ENCODE data around the gene TMX1.

TMX1 gene

DNA sequence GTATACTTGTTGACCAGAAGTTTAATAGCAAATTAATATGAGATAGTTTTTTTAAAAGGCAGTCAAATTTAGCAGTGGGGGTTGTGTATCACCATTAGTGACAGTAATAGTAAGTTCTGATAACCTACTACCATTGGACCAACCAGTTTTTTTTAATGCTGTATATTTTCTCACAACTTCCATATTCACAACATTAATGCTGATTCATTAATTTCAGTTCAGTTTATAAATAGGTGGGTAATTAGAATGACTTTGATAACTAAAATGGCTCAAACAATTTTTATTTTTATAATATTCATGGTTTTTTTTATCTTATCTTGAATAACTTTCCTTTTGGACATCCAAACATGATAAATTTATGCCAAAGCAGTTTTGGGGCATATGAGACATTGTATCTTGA is 13.8 kb downstream of the TMX1 start:
- TF ChIP-seq, protein P1, sequence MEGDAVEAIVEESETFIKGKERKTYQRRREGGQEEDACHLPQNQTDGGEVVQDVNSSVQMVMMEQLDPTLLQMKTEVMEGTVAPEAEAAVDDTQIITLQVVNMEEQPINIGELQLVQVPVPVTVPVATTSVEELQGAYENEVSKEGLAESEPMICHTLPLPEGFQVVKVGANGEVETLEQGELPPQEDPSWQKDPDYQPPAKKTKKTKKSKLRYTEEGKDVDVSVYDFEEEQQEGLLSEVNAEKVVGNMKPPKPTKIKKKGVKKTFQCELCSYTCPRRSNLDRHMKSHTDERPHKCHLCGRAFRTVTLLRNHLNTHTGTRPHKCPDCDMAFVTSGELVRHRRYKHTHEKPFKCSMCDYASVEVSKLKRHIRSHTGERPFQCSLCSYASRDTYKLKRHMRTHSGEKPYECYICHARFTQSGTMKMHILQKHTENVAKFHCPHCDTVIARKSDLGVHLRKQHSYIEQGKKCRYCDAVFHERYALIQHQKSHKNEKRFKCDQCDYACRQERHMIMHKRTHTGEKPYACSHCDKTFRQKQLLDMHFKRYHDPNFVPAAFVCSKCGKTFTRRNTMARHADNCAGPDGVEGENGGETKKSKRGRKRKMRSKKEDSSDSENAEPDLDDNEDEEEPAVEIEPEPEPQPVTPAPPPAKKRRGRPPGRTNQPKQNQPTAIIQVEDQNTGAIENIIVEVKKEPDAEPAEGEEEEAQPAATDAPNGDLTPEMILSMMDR (IDR thresholded peaks at IDR 0.05; ENCODE audit: low read length, missing control alignments) = no peak
- DNase-seq (ENCODE audit: low read depth) = no peak

DNA sequence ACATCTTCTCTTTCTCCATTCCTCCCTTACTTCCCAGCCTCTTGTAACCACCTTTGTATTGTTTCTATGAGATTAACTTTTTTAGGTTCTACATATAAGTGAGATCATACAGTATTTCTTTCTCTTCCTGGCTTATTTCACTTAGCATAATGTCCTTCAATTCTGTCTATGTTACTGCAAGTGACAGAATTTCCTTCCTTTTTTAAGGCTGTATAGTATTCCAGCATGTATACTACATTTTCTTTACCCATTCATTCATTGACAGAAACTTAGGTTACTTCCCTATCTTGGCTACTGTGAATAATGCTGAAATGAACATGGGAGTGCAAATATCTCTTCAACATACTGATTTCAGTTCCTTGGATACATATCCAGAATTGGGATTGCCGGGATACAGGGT is 18.2 kb downstream of the TMX1 start:
- H3K4me3 ChIP-seq (replicated peaks; ENCODE audit: low read depth, low read length) = no peak overlapping the region
- TF ChIP-seq, protein P1 (IDR thresholded peaks at IDR 0.05; ENCODE audit: low read length, missing control alignments) = no peak
- DNase-seq (ENCODE audit: low read depth) = no peak

More for the DNA sequence above, 13.8 kb downstream of the TMX1 start:
- no peak overlapping the region for H3K4me3 ChIP-seq (replicated peaks; ENCODE audit: low read depth, low read length)

DNA sequence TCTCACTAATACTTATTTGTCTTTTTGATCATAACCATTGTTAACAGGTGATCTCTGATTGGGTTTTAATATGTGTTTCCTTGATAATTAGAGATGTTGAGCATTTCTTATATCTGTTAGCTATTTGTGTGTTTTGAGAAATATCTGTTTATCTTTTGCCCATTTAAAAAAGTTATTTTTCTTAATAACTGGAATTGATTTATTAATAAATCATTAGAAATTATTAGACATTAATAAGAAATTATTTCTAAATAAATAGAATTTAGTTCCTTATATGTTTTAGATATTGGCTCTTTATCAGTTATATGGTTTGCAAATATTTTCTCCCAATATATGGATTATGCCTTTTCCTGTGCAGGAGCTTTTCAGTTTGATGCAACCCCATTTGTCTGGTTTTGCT is 18.7 kb downstream of the TMX1 start:
- DNase-seq (ENCODE audit: low read depth) = no peak
- H3K4me3 ChIP-seq (replicated peaks; ENCODE audit: low read depth, low read length) = no peak overlapping the region
- TF ChIP-seq, protein P1 (IDR thresholded peaks at IDR 0.05; ENCODE audit: low read length, missing control alignments) = no peak

DNA sequence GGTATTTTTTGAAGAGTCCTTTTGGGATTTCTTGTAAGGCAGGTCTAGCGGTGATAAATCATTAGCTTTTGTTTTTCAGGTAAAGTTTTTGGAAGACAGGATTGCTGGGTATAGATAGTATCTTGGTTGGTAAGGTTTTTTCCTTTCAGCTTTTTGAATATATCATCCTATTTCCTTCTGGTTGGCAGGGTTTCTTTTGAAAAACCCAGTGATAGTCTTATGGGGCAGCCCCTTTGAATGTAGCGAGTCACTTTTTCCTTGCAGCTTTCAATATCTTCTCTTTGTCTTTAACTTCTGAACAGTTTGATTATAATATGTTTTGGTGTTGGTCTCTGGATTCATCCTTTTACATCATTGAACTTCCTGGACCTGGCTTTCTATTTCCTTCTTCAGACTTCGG is 20.2 kb downstream of the TMX1 start:
- no peak overlapping the region for H3K4me3 ChIP-seq (replicated peaks; ENCODE audit: low read depth, low read length)
- TF ChIP-seq, protein P1 (IDR thresholded peaks at IDR 0.05; ENCODE audit: low read length, missing control alignments) = no peak
- no peak for DNase-seq (ENCODE audit: low read depth)

DNA sequence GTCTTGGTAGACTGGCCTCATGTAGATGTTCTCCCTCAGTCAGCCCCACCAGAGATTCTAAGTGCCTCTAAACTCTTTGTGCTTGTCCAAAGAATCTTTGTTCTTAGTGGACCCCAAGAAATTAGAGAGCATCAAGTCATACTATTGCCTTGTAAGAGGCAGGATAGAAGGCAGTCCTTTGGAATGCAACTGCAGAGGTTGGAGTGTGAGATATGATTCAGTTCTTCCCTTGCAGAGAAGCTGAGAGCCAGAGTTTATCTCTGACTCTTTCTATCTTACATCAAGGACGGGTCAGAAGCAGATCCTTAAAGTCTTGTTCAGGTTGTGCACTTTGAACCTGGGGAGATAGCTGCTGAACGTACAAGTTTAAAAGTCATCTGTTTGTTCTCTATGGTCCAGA is 21.1 kb downstream of the TMX1 start:
- no peak for DNase-seq (ENCODE audit: low read depth)
- TF ChIP-seq, protein P1 (IDR thresholded peaks at IDR 0.05; ENCODE audit: low read length, missing control alignments) = no peak
- H3K4me3 ChIP-seq (replicated peaks; ENCODE audit: low read depth, low read length) = no peak overlapping the region

DNA sequence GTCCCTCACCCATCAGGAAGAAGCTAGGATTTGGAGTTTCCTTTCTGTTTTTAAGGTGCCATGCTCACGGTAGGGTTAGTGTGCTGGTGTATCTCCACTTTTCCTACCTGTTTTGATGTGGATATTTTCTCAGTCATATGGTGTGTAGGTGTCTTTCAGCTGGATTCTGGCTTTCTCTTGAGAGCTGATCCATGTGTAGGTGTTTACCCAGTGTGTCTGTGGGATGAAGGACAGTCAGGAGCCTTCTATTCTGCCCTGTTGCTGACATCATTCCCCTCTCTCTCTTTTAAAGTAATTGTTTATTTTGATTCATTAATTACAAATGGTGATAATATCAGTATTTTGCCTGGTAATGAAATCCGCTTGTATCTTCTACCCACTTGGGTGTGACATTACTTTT is 22.8 kb downstream of the TMX1 start:
- no peak overlapping the region for H3K4me3 ChIP-seq (replicated peaks; ENCODE audit: low read depth, low read length)
- TF ChIP-seq, protein P1 (IDR thresholded peaks at IDR 0.05; ENCODE audit: low read length, missing control alignments) = no peak
- DNase-seq (ENCODE audit: low read depth) = no peak

DNA sequence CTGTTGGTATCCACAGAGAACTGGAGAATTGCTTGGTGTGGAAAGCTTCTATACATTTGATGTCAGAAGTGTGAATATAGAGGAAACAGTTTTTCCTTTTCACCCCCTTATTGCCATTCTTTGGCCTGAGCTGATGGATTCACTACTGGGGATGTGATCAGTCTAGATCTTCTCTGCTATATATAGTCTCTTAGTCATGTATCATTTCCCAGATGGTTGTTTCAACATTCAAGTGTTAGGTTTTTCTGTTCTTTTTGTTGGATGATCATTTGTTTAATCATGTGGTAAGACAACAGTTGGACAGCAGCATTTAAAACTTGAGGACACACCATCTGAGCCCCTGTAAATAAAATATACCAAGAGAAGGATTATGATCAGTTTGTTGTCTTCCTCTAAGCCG is 29.6 kb downstream of the TMX1 start:
- no peak overlapping the region for H3K4me3 ChIP-seq (replicated peaks; ENCODE audit: low read depth, low read length)
- TF ChIP-seq, protein P1 (IDR thresholded peaks at IDR 0.05; ENCODE audit: low read length, missing control alignments) = no peak
- DNase-seq (ENCODE audit: low read depth) = no peak

All from fibroblast of pulmonary artery (primary cell).